GM12872 (cell line): Measurements from ENCODE around the gene SLC16A5.

Experiments used
- TF ChIP-seq, protein P1 (sequence below): IDR thresholded peaks from 3 replicates; pipeline ENCODE4 v1.5.1; 2011; ENCODE audit warnings: low read depth, mild to moderate bottlenecking, low read length, moderate library complexity; ENCODE audit not compliant: insufficient read depth

SLC16A5 gene

DNA sequence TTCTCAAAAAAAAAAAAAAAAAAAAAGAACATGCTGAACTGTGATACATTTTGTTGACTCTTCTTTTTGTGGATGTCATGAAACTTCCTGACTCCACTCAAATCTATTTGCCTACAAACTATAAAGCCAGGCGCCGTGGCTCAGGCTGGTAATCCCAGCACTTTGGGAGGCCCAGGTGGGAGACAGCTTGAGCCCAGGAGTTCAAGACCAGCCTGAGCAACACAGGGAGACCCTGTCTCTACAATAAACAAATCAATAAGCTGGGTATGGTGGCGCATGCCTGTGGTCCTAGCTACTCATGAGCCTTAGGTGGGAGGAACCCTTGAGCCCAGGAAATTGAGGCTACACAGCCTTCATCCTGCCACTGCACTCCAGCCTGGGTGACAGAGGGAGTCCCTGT lies 45.2 kb downstream of the SLC16A5 start:
- TF ChIP-seq, protein P1, sequence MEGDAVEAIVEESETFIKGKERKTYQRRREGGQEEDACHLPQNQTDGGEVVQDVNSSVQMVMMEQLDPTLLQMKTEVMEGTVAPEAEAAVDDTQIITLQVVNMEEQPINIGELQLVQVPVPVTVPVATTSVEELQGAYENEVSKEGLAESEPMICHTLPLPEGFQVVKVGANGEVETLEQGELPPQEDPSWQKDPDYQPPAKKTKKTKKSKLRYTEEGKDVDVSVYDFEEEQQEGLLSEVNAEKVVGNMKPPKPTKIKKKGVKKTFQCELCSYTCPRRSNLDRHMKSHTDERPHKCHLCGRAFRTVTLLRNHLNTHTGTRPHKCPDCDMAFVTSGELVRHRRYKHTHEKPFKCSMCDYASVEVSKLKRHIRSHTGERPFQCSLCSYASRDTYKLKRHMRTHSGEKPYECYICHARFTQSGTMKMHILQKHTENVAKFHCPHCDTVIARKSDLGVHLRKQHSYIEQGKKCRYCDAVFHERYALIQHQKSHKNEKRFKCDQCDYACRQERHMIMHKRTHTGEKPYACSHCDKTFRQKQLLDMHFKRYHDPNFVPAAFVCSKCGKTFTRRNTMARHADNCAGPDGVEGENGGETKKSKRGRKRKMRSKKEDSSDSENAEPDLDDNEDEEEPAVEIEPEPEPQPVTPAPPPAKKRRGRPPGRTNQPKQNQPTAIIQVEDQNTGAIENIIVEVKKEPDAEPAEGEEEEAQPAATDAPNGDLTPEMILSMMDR, result no peak

DNA sequence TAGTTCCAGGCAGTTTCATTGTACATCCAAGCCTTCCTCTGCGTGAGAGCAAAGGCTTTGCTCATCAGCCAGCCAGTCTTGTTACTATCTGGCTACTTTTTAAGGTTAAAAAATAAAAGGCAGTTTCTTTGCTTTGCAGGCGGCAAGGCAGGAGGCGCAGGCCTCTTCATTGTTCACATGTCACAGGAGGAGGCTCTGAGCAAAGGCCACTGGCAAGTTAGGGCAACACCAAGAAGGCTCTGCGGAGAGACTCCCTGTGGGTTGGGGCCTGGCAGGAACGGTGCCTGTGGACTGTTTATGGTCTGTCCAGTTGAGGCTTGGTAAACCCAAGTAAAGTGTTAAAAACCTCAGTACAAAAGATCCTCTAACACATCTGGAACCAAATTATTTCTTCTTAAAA lies 47.7 kb downstream of the SLC16A5 start:
- TF ChIP-seq, protein P1, result no peak

DNA sequence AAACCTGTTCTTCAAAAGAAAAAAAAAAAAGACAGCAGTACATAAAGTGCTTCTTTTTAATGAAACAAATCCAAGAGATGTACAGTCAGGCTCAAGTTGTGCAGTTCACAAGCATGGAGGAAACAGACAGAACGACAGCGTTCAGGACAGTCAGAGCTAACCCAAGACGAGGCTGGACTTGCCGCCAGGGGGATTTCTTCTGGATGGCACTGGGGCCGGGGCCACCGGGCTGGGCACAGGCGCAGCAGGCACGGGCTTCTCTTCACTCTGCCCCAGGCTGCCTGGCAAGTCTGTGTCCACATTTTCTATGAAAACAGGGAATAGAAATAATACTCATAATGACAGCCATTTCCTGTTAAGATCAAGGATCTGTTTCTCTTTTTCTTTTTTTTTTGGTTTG lies 48.2 kb downstream of the SLC16A5 start:
- TF ChIP-seq, protein P1, result no peak

DNA sequence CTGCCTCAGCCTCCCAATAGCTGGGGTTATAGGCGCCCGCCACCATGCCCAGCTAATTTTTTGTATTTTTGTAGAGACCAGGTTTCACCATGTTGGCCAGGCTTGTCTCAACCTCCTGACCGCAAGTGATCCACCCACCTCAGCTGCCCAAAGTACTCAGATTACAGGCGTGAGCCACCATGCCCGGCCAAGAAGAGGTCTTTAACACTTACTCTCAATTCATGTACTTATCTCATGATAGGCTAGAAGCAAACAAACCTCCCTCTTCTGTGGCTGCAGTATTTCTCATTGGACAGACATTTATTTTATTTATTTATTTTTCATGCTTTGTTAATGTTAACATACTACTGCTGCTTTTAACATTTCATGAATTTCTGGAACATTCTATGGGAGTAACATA lies 50.8 kb downstream of the SLC16A5 start:
- TF ChIP-seq, protein P1, result no peak

DNA sequence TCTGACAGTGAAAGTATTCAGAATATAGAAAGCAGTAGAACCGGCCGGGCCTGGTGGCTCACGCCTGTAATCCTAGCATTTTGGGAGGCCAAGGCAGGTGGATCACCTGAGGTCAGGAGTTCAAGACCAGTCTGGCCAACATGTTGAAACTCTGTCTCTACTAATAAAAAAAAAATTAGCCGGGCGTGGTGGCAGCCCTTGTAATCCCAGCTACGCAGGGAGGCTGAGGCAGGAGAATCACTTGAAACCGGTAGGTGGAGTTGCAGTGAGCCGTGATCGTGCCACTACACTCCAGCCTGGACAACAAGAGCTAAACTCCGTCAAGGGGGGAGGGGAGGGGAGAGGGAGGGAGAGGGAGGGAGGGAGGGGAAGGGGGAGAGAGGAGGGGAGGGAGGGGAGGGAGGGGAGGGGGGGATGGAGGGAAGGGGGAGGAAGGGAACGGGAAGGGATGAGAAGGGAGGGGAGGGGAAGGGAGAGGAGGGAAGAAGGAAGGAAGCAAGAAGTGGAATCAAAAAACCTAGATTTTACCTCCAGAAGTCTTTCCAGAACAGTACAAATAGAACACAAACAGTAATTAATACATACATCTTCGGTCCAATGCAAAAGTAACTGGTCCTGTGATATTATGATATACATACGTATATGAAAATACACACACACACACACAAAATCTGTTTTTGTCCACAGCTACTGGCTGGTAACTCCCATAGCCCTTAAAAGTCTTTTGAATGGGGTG lies 54.6 kb downstream of the SLC16A5 start:
- TF ChIP-seq, protein P1, result no peak

DNA sequence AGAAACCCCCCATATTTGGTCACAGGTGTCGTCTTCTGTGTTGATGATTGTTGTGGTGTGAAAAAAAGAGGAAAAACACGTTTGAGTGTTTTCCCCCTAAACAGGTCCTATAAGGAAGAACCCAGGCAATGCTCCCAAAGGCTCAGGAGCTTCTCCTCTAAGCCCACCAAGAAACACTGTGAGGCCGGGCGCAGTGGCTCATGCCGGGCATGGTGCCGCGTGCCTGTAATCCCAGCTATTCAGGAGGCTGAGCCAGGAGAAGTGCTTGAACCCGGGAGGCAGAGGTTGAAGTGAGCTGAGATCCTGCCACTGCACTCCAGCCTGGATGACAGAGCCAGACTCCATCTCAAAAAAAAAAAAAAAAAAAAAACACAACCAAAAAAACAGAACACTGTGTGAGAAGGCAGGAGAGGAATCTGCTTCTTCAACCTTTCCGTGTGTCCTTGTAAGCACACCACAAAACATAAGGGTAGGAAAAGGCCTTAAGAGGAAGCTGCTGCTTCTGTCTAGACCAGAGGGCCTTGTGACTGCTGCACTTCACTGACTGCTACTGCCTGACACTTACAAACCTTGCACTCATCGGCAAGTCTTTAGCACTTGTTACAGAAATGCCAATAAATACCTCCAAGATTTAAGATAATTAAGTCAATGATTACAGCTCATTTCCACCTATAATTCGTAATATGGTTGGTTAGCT lies 57.2 kb downstream of the SLC16A5 start:
- TF ChIP-seq, protein P1, result no peak

DNA sequence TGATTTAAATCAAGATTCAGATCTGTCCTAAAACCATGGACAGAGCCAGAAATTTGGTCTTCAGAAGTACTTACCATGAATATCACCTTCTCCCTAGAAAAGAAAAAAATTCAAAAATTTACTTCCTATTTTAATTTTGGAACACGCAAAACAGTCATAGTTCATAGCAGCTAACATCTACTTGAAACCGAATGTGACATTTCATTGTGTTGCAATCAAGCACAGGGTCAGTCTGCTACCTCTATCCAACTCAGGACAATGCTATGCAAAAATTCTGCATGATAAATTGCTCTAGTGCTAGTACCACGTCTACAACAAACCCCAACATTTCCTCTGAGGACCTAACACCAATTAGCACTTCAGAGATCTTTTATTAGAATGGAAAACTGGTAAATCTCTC lies 58.8 kb downstream of the SLC16A5 start:
- TF ChIP-seq, protein P1, result no peak
